ENCODE measurements around the gene HOXB1.

The HOXB1 gene

GRCh38 chr17:48490451-48490892, 40.3 kb downstream of the HOXB1 start:
- DNase-seq (ENCODE audit: low read depth), result no peak
- TF ChIP-seq CTCF (IDR thresholded peaks at IDR 0.05; ENCODE audit: insufficient read depth, low read depth, low read length, missing control alignments), result no peak
- H3K4me3 ChIP-seq (ENCODE audit: low read length), result no peak overlapping the region

GRCh38 chr17:48489781-48490180, 41.0 kb downstream of the HOXB1 start:
- no peak overlapping the region for H3K4me3 ChIP-seq (ENCODE audit: low read length)
- no peak for DNase-seq (ENCODE audit: low read depth)
- no peak for TF ChIP-seq CTCF (IDR thresholded peaks at IDR 0.05; ENCODE audit: insufficient read depth, low read depth, low read length, missing control alignments)

GRCh38 chr17:48488548-48489106, 42.2 kb downstream of the HOXB1 start:
- no peak overlapping the region for H3K4me3 ChIP-seq (ENCODE audit: low read length)
- DNase-seq (ENCODE audit: low read depth), result no peak
- TF ChIP-seq CTCF (IDR thresholded peaks at IDR 0.05; ENCODE audit: insufficient read depth, low read depth, low read length, missing control alignments), result no peak

GRCh38 chr17:48487221-48487620, 43.6 kb downstream of the HOXB1 start:
- H3K4me3 ChIP-seq (ENCODE audit: low read length), result no peak overlapping the region
- TF ChIP-seq CTCF (IDR thresholded peaks at IDR 0.05; ENCODE audit: insufficient read depth, low read depth, low read length, missing control alignments), result no peak
- DNase-seq (ENCODE audit: low read depth), result no peak

- DNase-seq (ENCODE audit: low read depth), result peak; percentile 98
- no peak overlapping the region for H3K4me3 ChIP-seq (ENCODE audit: low read length)
Measured at GRCh38 chr17:48486557-48486956, 44.3 kb downstream of the HOXB1 start.

GRCh38 chr17:48484850-48485249, 46.0 kb downstream of the HOXB1 start:
- no peak overlapping the region for H3K4me3 ChIP-seq (ENCODE audit: low read length)
- peak; percentile 79 for DNase-seq (ENCODE audit: low read depth)
- no peak for TF ChIP-seq CTCF (IDR thresholded peaks at IDR 0.05; ENCODE audit: insufficient read depth, low read depth, low read length, missing control alignments)

More at GRCh38 chr17:48486557-48486956, 44.3 kb downstream of the HOXB1 start:
- peak; percentile 23 for TF ChIP-seq CTCF (IDR thresholded peaks at IDR 0.05; ENCODE audit: insufficient read depth, low read depth, low read length, missing control alignments)

- no peak for DNase-seq (ENCODE audit: low read depth)
- no peak overlapping the region for H3K4me3 ChIP-seq (ENCODE audit: low read length)
- TF ChIP-seq CTCF (IDR thresholded peaks at IDR 0.05; ENCODE audit: insufficient read depth, low read depth, low read length, missing control alignments), result no peak
Measured at GRCh38 chr17:48484256-48484655, 46.6 kb downstream of the HOXB1 start.
